ENCODE measurements around the gene MEN1.
A peak's percentile ranks its signal among the peaks of the same experiment; 100 is the strongest.
"Not testable (repeated sequence)": the region's sequence is repeated elsewhere in the genome, so short reads cannot be mapped to it uniquely, and the experiment has no call there.

The MEN1 gene

GRCh38 chr11:64817476-64817875, 7.1 kb upstream of the MEN1 start:
- DNase-seq (ENCODE audit: low read depth): no peak
- no peak overlapping the region for H3K4me3 ChIP-seq (ENCODE audit: control insufficient read depth, low read depth, low read length)
- no peak for TF ChIP-seq CTCF (conservative IDR thresholded peaks at IDR 0.05; ENCODE audit: control insufficient read depth, insufficient read depth, low read depth, low read length)

- not testable (repeated sequence) for H3K4me3 ChIP-seq (ENCODE audit: control insufficient read depth, low read depth, low read length); DNase-seq (ENCODE audit: low read depth)
These were observed 5.1 kb upstream of the MEN1 start for GRCh38 chr11:64815433-64815832.

GRCh38 chr11:64814712-64815187, 4.4 kb upstream of the MEN1 start:
- TF ChIP-seq CTCF (conservative IDR thresholded peaks at IDR 0.05; ENCODE audit: control insufficient read depth, insufficient read depth, low read depth, low read length): no peak
- no peak for DNase-seq (ENCODE audit: low read depth)

GRCh38 chr11:64813826-64814225, 3.5 kb upstream of the MEN1 start:
- TF ChIP-seq CTCF (conservative IDR thresholded peaks at IDR 0.05; ENCODE audit: control insufficient read depth, insufficient read depth, low read depth, low read length): no peak
- H3K4me3 ChIP-seq (ENCODE audit: control insufficient read depth, low read depth, low read length): no peak overlapping the region

More at GRCh38 chr11:64814712-64815187, 4.4 kb upstream of the MEN1 start:
- H3K4me3 ChIP-seq (ENCODE audit: control insufficient read depth, low read depth, low read length): no peak overlapping the region

GRCh38 chr11:64810891-64811272, 531 bp upstream of the MEN1 start:
- TF ChIP-seq CTCF (conservative IDR thresholded peaks at IDR 0.05; ENCODE audit: control insufficient read depth, insufficient read depth, low read depth, low read length): no peak
- no peak for DNase-seq (ENCODE audit: low read depth)

More at GRCh38 chr11:64813826-64814225, 3.5 kb upstream of the MEN1 start:
- no peak for DNase-seq (ENCODE audit: low read depth)

GRCh38 chr11:64809781-64810241, 540 bp downstream of the MEN1 start:
- no peak for TF ChIP-seq CTCF (conservative IDR thresholded peaks at IDR 0.05; ENCODE audit: control insufficient read depth, insufficient read depth, low read depth, low read length)
- no peak for DNase-seq (ENCODE audit: low read depth)
- peak overlapping the region; percentile 91 for H3K4me3 ChIP-seq (ENCODE audit: control insufficient read depth, low read depth, low read length)

More at GRCh38 chr11:64810891-64811272, 531 bp upstream of the MEN1 start:
- H3K4me3 ChIP-seq (ENCODE audit: control insufficient read depth, low read depth, low read length): peak overlapping the region; percentile 91

- no peak overlapping the region for H3K4me3 ChIP-seq (ENCODE audit: control insufficient read depth, low read depth, low read length)
- TF ChIP-seq CTCF (conservative IDR thresholded peaks at IDR 0.05; ENCODE audit: control insufficient read depth, insufficient read depth, low read depth, low read length): no peak
- no peak for DNase-seq (ENCODE audit: low read depth)
These were observed 4.9 kb downstream of the MEN1 start for GRCh38 chr11:64805481-64805880.
